ENCODE data around the gene STX4.
"Not testable (repeated sequence)": the region's sequence is repeated elsewhere in the genome, so short reads cannot be mapped to it uniquely, and the experiment has no call there.

Gene STX4

DNA sequence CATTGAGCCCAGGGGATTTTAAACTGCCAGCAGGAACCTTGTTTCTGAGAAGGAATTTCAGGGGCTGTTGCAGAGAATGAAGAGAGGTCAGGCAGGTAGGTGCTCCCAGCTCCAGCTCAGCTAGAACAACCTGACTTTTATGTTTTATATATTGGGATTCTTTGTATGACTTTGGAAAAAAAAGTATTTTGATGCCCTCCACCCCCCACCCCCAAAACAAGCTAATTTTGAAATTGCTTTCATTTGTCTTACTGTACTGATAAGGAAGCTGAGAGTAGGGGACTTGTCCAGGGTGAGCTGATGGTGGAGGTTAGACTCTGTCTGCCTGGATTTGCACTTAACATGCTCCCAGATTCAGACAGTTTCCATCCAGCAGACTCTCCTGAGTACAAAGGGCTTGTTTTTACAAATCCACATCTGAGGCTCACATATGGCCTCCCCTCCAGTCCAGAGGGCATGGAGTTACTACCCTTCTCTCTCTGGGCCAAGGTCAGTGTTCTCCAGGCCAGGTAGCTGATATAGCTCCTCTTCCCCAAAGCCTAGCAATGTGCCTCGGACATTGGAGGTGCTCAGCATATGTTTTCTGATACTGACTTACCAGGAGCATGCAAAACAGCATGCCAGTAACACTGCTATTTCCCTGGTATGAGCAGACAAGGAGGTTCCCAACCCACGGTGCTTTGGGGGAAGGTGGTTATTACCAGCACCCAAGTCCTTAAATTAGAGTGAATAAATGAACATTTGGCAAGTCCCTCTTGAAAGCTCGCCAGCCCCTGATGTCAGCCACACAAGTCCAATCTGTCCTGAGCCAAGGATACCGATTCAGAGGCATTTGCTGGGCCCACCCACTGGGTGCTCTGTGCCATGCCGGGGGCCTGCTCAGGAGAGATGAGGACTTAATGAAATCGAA is 34.3 kb upstream of the STX4 start:
- DNase-seq: no peak

- no peak for DNase-seq
Observed at GRCh38 chr16:31000671-31001382, 32.5 kb upstream of the STX4 start.

DNA sequence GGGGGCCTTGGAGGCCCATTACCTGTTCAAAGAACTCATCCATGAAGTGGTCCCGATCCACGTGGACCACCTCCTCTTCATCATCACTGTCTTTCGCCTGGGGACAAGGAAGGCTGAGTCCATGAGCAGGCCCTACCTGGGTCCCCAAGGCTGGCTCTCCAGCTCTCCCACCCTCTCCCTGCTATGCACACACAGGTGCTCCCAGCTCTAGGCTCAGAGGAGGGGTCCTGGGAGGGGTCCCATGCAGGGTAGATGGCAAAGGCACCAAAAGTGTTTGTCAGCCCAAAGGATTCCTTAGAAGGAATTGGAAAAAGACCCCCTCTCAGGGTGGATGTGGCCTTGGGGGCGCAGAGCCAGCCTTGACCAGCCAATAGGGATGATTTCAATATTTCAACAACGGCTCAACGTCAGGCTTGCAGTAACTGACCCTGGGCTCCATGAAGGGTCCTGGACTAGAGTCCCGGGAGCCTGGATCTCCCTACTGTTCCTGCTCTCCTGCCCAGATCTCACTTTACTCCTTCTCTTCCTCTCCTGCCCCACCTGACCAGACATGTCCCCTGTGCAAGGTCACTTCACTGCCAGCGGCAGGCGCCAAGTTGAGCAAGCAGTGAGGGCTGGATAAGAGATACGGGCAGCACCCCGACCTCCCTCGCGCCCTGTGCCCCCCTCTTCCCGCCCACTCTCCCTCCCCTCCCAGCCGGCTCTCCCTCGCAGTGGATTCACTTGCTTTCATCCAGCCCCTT is 31.7 kb upstream of the STX4 start:
- DNase-seq: no peak

- no peak for DNase-seq
Observed at GRCh38 chr16:31002250-31002700, 31.1 kb upstream of the STX4 start.

DNA sequence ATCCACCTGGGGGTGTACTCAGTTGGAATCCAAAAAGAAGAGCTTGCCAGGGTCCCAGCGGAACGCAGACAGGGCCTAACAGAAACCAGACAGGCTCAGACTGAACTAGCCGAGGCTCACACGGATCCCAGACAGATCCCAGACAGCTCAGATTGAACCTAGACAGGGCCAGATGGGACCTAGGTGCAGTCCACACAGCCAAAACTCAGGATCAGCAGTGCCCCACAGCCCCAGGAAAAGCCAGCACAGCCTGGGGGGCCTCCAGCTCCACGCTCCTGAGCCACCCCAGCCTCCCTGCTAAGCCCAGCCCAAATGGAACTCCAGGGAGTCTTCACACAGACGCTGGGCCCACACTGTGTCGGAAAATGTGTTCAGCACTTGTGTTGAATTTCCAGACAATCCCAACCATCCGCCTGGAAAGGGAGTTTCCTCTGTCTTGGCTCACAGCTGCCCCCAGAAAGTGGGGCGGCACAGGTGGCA is 30.5 kb upstream of the STX4 start:
- no peak for DNase-seq

GRCh38 chr16:31003744-31004143 is 29.6 kb upstream of the STX4 start:
- no peak for DNase-seq

GRCh38 chr16:31004658-31005057 is 28.7 kb upstream of the STX4 start:
- no peak for DNase-seq

- no peak for DNase-seq
Observed at GRCh38 chr16:31005350-31006085, 27.8 kb upstream of the STX4 start.

DNA sequence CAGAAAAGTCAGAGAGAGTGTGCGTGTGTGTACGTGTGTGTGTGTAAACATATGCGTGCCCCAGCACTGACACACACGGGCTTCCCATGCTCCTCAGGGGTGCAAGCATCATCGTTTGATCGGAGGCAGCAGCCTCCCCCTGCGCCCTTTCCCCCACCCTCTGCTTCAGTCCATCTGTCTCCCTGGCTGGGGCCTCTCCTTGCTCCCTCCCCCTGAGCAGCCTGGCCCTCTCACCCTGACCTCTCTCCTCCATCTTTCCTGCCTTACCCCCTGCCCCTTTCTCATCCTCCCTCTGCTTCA is 27.3 kb upstream of the STX4 start:
- no peak for DNase-seq

DNA sequence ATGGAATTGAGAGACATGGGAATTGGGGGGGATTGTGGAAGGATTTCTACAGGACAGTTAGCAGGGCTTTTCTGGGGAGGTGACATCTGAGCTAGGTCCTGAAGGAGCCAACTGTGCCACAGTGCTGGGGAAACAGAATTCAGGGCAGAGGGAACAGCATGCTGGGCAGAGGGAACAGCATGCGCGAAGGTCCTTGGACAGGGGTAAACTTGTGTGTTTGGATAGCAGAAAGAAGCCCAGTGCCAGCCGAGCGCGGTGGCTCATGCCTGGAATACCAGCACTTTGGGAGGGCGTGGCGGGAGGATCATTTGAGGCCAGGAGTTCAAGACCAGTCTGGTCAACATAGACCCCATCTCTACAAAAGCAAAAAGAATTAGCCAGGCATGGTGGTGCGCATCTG is 26.8 kb upstream of the STX4 start:
- no peak for DNase-seq

GRCh38 chr16:31007684-31008083 is 25.7 kb upstream of the STX4 start:
- no peak for DNase-seq

GRCh38 chr16:31008149-31008548 is 25.2 kb upstream of the STX4 start:
- no peak for DNase-seq

DNA sequence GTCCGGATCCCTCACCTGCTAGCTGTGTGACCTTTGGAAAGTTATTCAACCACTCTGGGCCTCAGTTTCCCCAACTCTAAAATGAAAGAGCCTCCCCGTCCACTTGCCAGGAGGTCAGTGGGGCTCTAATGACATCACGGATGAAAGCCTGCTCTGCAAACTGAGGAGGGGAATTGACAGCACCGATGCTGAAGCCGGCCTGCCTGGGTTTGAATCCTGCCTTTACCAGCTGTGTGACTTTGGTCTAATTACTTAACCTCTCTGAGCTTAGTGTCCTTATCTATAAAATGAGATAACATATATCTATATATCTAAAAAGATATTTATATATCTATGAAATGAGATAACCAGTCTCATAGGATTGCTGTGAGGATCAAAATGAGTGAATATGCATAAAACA is 24.8 kb upstream of the STX4 start:
- DNase-seq: no peak

DNA sequence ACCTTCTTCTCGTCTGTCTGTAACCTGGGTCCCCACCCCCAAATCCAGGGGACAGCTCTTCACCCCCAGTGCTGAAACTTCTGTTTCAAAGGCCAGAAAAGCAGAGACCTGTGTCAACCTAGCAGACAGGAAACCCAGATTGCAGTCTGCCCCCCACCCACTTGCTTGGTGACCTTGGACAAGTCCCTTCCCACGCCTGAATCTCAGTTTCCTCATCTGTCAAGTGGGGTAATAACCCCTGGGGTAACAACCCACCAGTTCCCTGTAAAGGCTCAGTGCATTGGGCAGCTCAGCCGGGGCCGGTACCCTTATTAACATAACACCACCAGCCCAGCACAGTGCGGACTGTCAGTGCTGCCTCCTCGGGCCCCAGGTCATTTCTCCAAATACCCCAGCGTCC is 24.2 kb upstream of the STX4 start:
- no peak for DNase-seq

DNA sequence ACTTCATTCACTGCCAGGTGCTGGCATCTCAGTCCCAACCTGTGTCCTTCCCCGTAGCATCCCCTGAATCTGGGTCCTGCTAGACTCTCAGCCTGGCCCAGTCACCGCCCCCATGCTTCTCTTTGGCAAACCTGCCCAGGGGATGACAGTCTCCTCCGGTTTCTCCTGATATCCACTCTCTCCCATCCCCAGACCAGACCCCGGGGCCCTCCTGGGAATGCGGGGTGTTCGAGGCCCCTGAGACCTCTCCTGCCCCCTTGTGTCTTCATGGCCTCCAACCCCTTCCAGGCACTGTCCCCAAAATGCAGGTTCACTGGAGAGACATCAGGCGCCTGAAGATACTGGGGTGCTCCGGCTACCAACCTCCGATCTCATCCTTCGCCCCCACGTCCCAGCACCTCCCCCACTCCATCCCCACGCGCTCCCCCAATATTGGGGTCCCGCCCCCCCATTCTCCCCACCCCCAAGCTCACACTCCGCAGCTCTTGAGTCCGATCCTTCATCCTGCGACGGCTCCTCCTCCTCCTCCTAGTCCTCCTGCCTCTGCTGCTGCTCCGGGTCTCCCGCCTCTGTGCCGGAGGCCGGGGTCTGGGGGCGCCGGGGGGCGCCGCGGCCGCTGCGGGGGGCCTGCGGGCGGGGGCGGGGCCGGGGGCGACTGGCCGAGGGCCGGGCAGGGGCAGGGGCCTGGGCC is 23.3 kb upstream of the STX4 start:
- DNase-seq: no peak

GRCh38 chr16:31010585-31011325 is 22.6 kb upstream of the STX4 start, which contains the start of gene STX1B:
TSS of gene STX1B (minus strand) at chr16:31010638. CDS start at chr16:31010396, 242 bp downstream.
- DNase-seq: peak; percentile 43 to 49

GRCh38 chr16:31011815-31012214 is 21.5 kb upstream of the STX4 start:
- not testable (repeated sequence) for DNase-seq

GRCh38 chr16:31013292-31013691 is 20.1 kb upstream of the STX4 start:
- DNase-seq: not testable (repeated sequence)

GRCh38 chr16:31016018-31016417 is 17.3 kb upstream of the STX4 start:
- no peak for DNase-seq

DNA sequence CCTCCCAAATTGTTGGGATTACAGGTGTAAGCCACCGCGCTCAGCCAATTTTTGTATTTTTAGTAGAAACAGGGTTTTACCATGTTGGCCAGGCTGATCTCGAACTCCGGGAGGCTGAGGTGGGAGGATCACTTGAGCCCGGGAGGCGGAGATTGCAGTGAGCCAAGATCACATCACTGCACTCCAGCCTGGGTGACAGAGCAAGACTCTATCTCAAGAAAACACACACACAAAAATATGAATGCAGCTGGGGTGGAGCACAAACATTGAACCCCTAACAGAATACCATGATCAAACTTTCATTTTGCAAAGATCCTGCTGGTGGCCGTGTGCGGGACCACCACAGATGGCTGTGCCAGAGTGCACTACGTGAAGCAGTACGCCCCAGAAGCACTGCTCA is 15.6 kb upstream of the STX4 start:
- DNase-seq: not testable (repeated sequence)

DNA sequence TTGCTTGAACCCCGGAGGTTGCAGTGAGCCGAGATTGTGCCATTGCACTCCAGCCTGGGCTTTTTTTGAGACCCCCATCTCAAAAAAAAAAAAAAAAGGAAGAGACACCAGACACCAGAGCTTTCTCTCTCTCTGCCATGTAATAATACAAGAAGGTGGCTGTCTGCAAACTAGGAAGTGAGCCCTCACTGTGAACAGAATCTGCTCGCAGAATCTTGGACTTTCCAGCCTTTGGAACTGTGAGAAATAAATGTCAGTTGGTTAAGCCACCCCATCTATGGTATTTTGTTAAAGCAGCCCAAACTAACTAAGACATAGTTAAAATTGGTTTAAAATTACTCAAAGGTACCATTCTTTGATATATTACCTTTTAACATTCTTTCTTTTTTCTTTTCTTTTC is 12.8 kb upstream of the STX4 start:
- DNase-seq: no peak
